ENCODE data around the gene ITIH5. TPM values are rescaled to one million over a fixed set of nuclear protein-coding genes. Genes with fewer than 3 reads are reported as not detected.

The ITIH5 gene
- total and polyA plus RNA-seq, 2 of the 13 experiments (the other 11 are each of a cell fraction or from before 2014, with no cell fraction given), result 4.7 to 8.9 TPM

GRCh38 chr10:7687228-7687907 is 20.6 kb upstream of the ITIH5 start (continued):
- TF ChIP-seq, protein P1, sequence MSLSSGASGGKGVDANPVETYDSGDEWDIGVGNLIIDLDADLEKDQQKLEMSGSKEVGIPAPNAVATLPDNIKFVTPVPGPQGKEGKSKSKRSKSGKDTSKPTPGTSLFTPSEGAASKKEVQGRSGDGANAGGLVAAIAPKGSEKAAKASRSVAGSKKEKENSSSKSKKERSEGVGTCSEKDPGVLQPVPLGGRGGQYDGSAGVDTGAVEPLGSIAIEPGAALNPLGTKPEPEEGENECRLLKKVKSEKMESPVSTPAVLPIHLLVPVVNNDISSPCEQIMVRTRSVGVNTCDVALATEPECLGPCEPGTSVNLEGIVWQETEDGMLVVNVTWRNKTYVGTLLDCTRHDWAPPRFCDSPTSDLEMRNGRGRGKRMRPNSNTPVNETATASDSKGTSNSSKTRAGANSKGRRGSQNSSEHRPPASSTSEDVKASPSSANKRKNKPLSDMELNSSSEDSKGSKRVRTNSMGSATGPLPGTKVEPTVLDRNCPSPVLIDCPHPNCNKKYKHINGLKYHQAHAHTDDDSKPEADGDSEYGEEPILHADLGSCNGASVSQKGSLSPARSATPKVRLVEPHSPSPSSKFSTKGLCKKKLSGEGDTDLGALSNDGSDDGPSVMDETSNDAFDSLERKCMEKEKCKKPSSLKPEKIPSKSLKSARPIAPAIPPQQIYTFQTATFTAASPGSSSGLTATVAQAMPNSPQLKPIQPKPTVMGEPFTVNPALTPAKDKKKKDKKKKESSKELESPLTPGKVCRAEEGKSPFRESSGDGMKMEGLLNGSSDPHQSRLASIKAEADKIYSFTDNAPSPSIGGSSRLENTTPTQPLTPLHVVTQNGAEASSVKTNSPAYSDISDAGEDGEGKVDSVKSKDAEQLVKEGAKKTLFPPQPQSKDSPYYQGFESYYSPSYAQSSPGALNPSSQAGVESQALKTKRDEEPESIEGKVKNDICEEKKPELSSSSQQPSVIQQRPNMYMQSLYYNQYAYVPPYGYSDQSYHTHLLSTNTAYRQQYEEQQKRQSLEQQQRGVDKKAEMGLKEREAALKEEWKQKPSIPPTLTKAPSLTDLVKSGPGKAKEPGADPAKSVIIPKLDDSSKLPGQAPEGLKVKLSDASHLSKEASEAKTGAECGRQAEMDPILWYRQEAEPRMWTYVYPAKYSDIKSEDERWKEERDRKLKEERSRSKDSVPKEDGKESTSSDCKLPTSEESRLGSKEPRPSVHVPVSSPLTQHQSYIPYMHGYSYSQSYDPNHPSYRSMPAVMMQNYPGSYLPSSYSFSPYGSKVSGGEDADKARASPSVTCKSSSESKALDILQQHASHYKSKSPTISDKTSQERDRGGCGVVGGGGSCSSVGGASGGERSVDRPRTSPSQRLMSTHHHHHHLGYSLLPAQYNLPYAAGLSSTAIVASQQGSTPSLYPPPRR (CRISPR knock-in tag; IDR thresholded peaks at IDR 0.05; ENCODE audit: borderline replicate concordance), result no peak
- peak; percentile 18 for TF ChIP-seq SKI (IDR thresholded peaks at IDR 0.05; ENCODE audit: partially characterized antibody)
- peak; percentile 51 for TF ChIP-seq ZMYM4 (CRISPR knock-in tag; IDR thresholded peaks at IDR 0.05)
- no peak for TF ChIP-seq TOPORS (CRISPR knock-in tag; IDR thresholded peaks at IDR 0.05)
- TF ChIP-seq NFAT5 (CRISPR knock-in tag; IDR thresholded peaks at IDR 0.05), result no peak
- peak in 1 of 2 experiments; percentile 16; a peak in 1 of 4 replicates for TF ChIP-seq NR2F1 (CRISPR knock-in tag; IDR thresholded peaks at IDR 0.05)
- TF ChIP-seq HOXA3 (CRISPR knock-in tag; IDR thresholded peaks at IDR 0.05), result peak; percentile 47; the same call in 1 of the 2 replicates
- no peak for TF ChIP-seq ZBTB14 (CRISPR knock-in tag; IDR thresholded peaks at IDR 0.05)
- no peak for TF ChIP-seq ZNF547 (CRISPR knock-in tag; IDR thresholded peaks at IDR 0.05)
- 0 out of 2 replicates have a peak, but pooled peaks have one; percentile 29 for TF ChIP-seq THAP11 (CRISPR knock-in tag; IDR thresholded peaks at IDR 0.05)
- TF ChIP-seq KAT7 (CRISPR knock-in tag; IDR thresholded peaks at IDR 0.05; ENCODE audit: borderline replicate concordance), result no peak
- 0 out of 2 replicates have a peak, but pooled peaks have one; percentile 33 for TF ChIP-seq BHLHE40 (IDR thresholded peaks at IDR 0.05; ENCODE audit: low read length)
- peak; percentile 80 for TF ChIP-seq SMAD3 (CRISPR knock-in tag; IDR thresholded peaks at IDR 0.05)
- TF ChIP-seq KLF16 (CRISPR knock-in tag; IDR thresholded peaks at IDR 0.05), result peak in 1 of 2 experiments; percentile 24; a peak in 1 of 4 replicates
- TF ChIP-seq FOXO1 (CRISPR knock-in tag; IDR thresholded peaks at IDR 0.05), result 0 out of 2 replicates have a peak, but pooled peaks have one; percentile 12
- TF ChIP-seq, protein P2, sequence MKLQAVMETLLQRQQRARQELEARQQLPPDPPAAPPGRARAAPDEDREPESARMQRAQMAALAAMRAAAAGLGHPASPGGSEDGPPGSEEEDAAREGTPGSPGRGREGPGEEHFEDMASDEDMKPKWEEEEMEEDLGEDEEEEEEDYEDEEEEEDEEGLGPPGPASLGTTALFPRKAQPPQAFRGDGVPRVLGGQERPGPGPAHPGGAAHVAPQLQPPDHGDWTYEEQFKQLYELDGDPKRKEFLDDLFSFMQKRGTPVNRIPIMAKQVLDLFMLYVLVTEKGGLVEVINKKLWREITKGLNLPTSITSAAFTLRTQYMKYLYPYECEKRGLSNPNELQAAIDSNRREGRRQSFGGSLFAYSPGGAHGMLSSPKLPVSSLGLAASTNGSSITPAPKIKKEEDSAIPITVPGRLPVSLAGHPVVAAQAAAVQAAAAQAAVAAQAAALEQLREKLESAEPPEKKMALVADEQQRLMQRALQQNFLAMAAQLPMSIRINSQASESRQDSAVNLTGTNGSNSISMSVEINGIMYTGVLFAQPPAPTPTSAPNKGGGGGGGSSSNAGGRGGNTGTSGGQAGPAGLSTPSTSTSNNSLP (IDR thresholded peaks at IDR 0.05; ENCODE audit: low read depth, low read length), result peak; percentile 61; the same call in 1 of the 2 replicates
